HS-5 (cell line): ENCODE data around the gene IRF6.
A peak's percentile ranks its signal among the peaks of the same experiment; 100 is the strongest.

Experiments
- DNase-seq: peaks from one replicate; pipeline ENCODE4 v3.0.0-alpha.2; 2012; ENCODE audit warnings: low read depth

The IRF6 gene

DNA sequence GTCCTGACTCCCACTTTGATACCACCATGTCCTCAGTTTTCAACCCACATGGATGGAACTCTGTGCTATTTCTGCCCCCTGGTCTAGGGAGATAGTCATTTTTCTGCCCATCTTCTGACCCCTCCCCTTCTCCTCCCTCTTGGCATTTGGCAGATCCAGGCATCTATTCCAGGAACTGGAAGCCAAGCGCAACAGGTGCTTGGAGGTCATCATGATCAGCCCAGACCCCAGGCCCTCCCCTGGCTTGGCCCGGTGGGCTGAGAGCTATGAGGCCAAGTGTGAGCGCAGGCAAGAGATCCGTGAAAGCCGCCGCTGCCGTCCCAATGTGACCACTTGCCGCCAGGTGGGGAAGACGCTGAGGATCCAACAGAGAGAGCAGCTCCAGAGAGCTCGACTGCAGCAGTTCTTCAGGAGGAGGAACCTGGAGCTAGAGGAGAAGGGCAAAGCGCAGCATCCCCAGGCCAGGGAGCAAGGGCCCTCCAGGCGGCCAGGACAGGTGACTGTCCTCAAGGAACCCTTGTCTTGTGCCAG is 46.0 kb downstream of the IRF6 start:
- no peak for DNase-seq

DNA sequence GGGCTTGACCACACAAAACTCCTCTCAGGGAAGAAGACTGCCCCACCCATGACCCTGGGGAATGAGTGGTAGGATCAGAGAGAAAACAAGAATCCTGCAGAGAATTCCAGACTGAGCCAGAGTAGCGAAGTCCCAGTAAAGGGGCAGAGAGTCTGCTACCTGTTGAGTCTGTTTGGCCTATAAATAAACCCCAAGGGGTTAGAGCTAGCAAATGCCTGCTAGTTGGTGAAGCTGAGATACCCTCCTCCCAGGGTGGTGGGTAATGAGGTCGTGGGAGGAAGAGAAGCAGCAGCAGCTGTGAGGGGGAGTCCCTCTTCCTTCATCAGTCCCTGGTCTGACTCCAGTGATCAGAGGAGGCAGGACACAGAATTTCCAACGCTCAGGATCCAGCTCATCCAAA is 47.5 kb downstream of the IRF6 start:
- DNase-seq = no peak

DNA sequence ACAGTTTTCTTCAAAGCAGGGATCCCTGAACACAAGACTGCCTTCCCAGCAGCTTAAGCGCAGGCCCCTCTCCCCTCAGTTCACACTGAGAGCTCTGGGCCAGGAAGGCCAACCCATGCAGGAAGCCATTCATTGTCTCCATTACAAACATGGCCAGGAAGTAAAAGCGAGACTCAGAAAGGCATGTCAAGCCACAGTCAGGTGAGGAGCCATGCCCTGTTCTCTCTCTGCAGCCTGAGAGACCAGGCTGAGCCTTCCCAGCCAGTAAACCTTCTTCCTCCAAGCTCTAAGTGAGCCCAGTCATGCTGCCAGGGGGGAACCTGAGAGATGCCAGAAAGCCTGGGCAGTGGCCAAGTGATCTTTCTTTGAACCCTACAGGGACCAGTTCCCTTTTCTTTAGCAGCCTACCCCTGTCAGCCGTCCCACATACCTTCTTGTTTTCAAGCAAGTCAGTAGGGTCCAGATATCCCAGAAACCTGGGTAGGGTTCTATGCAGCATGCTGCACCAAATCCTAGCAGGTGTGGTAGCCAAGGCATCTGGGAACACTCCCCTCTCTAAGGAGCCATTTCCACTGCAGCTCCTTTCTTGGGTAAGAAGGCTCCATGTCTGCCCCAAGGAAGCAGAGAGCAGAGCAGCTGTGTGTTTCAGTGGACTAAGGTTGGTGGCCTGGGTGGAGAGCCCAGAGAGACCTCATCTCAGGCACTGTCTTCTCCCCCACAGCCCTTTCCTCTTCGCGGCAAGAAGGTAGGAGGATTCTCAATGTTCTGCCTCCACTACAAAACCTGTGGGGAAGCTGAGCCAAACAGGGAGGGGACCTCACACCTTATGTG is 49.1 kb downstream of the IRF6 start:
- DNase-seq = no peak

DNA sequence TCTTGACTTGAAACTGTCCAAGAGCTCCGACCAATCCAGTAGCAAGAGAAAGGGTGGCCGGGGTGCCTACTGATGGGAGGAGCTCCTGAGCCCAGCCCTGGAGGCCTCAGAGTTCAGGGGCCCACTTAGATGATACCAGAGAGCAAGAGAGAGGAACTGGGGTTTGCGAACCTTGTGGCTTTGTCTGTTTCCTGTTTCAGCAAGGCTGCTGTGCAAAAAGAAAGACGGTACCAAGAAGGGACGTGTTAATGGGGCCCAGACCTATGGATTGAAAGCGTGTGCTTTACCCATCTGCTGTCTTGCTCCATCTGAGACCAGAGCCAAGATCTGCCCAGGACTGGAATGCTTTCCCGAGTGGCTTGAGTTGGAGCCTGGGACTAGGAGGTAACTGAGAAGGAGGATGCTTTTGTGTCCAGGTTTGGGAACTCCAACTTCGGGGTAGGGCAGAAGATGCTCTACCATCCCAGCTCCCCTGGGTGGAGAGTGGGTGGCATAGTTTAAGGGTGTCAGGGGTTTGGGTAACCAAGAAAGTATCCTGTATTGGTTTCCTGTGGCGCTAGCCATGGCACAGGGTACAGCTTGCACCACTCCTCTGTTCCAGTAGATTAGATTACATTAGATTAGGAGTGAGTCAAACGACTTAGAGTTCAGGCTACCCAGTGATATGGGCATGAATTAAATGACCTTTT is 49.9 kb downstream of the IRF6 start, which contains the start of gene TRAF3IP3:
TSS of gene TRAF3IP3 (plus strand) at position 128 of the 689 bp plus-strand sequence. CDS start 3,987 bp downstream, outside the sequence.
- DNase-seq = no peak

DNA sequence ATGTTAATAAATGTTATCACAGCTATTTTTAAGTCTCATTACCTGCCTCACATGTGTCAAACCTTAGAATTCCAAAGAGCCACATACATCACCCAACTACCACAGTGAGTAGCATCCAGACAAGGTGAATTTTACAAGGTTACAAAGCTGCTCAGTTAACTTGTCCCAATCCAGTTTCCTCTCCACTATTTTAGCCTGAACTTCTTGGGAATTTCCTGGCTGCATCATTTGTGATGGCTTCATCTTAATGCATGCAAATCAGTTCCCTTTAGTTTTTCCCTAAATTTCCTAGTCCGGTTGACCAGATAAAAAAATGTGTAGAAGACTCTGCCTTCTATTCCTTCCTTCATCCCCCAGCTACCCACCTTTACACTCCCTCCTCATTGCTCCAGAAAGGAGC is 50.7 kb downstream of the IRF6 start:
- DNase-seq = no peak

DNA sequence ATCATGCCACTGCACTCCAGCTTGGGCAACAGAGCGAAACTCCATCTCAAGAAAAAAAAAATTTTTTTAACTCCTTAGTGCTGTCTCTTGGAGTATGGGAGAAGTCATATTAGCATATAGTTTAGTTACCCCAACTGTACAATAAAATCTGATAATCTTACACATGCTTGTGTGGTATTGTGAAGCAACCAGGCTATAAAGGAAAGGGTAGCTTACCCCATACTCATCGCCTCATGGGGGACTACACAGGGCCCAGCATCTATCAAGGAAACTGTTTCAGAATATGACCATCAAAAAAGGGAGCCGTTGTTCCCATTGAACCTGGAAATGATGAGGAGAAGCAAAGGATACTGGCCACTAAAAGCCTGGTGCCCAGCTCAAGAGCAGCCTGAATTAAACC is 53.1 kb downstream of the IRF6 start:
- no peak for DNase-seq

DNA sequence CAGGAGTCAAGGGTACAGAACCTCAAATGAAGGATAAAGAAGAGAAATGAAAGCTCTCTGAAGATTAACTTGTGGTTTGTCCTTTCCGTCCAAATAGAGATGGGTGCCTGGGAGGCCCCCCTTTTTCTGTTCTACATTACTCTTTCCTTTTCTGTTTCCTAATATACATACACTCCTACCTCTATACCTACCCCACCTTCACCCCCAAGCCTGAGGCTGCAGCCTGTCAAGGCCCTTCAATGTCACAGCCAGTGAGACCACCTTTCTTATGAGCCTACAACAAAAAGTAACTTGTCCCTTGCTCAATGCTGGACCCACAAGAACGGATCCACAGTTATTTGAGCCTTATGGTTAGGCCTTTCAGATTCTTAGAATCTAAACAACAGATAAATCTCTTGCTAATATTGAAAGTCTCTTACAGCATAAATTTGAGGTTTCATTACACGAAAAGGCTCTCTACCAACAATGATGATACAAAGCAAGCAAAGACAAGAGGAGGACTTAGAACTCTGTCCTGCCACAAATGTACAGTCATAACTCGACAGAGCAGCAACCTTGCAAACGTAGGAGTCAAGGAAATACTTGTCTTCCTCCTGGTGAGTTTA is 54.2 kb downstream of the IRF6 start:
- no peak for DNase-seq

DNA sequence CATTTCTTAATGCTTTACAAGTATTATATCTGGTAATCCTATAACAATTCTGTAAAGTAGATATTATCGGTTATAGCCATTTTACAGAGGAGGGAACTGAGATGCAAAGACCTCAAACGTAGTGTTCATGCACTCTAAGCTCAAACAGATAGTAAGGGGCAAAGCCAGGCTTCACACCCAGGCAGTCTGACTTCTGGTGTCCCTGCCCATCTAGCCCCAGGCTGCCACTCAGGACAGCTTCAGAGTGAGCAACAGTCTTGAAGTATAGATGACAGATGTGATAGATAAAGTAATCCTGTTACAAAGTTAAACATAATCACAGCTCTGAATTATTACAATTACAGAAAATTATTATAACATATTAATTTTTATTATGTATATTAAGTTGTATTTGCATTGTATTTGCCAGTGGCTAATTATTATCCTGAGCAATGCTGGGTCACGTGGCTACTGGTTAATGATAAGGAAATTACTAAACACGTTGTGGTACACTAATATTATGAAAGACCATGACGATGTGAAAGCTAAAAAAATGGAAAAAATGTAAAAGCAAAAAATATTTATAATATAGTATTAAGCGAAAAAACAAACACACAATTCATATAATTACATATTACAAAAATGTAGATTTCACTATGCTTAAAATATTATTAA is 56.1 kb downstream of the IRF6 start:
- DNase-seq = no peak

DNA sequence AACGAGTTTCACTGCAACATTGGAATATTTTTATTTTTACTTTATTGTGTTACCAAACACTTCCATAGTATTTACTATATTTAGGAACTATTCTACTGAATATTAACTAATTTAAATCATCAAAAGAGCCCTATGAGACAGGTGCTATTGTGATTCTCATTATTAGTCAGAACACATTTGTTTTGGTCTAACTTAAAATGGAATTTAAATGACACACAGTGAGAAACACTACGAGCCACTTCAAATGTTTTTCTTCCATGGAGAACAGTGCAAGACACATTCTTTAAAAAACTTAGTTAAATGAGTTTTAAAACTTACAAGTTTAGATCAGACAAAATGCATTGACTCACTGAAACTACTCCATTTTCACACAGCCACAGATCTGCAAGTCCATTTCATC is 56.7 kb downstream of the IRF6 start:
- DNase-seq = no peak

DNA sequence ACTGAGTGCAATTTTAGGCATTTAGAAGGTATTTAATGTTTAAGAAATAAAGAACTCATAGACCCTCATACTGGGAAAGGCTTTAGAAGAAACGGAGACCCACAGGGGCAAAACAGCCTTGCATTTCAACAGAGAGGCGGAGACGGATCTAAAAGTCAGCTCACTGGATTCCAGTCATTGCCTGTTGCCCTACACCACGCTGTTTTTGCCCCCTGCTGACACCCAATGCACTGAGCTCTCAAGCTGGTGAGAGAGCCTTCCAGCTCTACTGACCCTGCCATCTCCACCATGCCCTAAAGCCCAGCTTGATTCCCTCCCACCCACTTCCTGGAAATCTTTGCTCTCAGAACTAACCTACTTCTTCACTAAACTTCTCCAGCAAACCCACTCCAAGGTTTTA is 57.3 kb downstream of the IRF6 start:
- DNase-seq = no peak

DNA sequence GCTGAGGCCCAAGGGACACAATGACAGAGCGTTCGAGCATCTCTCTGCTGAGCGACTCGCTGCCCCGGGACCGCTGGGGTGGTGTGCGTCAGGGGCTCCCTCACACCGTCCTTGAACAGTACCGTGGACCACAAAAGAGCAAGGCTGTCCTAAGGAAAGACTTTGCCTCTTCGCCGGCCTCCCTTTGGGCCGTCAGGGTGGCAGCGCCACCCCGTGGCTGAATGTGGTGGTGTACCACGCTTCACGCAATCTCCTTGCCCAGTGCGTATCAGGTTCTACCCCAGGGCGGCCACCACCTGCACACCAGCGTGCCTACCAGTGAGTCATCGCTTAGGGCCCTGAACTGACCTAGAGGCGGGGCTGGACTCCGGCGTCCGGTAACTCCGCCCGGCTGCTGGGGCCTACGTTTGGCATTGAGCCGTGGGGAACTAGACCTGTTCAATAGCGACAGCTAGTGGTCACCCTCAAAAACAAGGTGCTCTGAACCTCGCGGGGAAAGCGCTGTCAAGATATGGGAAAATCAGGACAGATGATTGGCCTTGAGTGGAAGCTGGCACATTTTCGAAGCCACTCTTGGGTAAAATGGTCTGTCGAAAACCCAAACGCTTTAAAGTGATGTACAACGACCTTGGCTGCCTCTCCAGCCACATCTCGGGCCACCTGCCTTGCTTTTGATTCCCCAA is 58.2 kb downstream of the IRF6 start:
- peak; percentile 85 for DNase-seq

DNA sequence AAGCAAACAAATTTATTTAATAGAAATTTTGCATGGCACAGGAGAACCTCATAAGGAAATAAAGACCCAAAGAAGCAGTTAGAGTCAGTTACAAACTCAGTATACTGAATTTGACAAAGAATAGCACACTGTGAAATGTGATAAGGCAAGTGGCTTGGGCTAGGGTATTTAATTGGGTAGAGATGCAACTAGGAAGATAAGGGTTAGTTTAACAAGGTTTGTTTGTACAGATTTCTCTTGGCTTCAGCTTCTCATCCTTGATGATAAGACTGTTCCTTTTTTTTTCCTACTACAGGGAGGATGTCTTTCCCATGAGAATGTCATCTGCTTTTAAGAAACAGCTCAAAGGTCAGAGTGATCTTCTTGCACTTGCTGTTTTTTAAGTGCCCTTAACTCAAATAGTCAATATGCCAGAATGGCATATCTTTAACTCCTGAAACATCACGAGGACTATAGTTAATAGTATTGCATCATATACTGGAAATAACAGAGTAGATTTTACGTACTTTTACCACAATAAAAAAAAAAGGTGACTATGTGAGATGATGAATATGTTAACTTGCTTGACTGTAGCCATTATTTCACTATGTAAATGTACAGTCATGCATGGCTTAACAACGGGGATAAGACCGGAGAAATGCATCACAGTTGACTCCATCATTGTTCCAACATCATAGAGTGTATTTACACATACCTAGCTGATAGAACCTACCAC is 59.3 kb downstream of the IRF6 start:
- DNase-seq = no peak

DNA sequence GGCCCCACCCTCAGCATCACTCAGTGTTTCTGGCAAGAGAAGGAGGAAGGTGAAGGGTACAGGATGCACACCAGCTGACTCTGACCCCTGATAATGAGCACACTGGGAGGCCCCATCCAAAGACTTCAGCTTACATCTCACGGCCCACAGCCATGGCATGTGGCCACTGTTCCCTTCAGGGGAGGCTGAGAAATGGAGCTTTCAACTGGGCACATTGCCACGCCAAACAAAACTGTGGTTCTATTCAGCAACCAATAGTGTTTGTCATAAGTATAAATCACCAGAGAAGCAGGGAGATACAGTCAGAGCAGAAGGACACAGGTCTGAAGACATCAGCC is 62.8 kb downstream of the IRF6 start:
- no peak for DNase-seq

DNA sequence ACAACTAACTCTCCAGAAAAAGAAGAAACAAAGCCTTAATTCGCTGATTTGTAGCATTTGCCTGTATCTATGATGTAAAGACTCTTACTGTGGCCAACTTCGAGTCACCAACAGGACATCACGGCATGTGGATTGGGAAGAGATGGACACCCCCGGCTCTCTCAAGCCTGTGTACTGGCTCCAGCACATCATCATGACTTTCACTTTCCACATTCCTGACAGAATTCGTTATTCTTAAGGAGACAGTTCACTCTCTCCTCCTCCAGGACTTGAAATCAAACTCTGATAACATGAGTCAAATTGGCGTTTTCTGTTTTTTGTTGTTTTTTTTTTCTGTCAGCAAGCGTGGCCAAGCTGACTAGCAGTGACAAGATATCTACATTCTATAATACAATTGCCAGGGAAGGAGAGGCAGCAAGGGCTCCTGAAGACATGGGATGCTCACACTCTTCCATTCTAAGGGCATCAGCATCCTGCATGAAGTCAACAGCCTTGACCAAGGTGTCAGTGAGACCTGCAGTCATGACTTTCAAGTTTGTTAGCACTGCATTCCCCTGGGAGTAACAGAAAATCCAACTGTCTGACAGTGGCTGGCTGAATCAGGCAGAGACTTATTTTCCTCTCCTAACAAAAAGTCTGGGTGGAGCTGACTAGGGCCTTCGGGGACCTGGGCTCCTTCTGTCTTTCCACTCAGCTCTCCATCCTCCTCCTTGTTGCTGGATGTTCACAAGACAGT is 63.4 kb downstream of the IRF6 start:
- no peak for DNase-seq

DNA sequence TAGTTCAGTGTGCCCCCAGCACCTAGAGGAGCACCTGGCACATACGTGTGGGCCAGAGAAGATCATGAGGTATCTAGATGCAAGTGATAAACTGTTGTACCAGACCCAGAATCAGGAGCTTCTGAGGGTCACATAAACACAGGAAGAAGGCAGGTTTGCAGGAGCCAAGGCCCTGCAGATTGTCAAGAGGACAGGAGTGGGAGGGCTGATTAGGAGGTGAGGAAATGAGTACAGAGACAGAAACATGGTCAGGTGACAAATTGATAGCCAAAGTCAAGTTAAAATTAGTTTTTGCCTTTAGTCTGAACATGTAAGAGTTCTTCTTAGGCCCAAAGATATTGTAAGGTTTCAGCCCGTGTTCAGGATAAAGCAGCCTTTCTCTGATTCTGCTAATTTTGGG is 64.1 kb downstream of the IRF6 start:
- DNase-seq = no peak

DNA sequence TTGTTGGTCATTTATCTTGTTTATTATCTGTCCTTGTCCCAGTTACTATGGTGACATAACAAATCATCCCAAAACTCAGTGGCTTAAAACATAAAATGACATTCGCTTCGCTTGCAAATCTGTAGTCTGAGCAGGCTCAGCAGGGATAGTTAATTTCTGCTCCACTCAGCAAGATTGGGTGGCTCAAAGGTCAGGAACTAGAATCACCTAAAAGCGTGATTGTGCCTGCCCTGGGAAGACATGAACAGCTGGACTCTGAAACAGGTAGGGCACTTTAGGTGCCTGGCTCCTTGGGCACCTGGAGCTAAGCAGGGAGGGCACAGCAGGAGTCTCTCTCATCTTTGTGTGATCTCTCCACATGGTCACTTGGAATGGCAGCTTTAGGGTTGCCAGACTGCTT is 64.7 kb downstream of the IRF6 start:
- DNase-seq = no peak

DNA sequence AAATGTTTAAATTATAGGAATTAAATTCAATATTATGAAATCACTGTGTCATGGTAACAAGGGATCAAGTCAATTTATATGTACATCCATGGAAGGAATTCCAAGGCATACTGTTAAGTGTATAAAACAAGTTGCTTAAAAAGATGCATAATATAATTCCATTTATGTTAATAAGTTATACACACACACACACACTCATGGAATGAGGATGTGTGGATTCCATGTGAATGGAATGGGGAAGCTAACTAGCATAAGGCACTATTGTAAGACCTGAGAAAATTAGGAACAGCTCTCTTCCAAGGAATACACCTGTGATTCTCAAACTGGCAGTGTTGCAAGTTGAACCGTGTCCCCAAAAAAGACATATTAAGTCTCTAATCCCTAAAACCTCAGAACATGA is 67.7 kb downstream of the IRF6 start:
- DNase-seq = no peak

DNA sequence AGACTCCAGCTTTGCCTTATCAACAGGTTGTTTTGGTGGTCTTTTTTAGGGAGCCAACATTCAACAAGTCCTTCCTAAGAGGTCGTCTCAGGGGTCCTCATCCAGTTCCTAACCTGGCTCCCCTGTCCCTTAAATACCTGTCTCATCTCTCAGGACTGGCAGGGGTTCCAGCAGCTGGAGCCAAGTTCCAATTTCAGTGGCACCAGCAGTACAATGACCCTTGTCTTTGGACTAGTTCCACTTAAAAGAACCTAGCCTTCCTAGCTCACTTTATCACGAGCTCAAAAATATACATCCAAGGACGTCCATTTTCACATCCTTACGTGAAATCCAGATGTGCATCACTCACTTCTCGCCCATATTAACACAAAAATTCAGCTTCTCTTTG is 68.8 kb downstream of the IRF6 start:
- DNase-seq = no peak

DNA sequence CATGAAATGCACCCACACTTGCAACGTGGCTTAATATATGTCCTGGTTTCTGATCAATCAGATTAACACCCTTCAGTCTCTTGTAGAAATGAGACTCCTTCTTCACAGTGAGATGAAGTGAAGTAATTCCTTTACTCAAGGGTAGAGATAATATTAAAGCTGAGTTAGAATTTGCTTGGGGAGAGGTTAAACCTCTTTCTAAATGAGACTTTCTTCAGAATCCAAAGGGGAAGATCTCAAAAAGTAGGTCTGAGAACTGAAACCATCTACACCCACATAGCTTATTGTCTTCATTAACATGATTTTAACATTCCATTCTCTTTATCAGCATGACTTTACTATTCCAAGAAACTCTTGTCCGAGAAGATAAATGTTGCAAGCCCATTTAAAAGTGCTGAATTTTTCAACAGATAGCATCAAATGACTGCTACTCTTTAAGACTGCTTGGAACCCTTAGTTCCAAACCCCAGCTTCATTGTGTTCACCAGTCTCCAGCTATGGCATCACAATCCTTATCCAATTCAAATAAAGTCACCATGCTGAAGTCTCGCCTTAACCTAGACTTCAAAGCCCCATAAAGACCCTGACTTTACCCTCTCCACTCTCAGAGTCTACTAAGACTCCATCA is 69.3 kb downstream of the IRF6 start:
- DNase-seq = no peak
